Choroid plexus epithelial cell (primary cell): ENCODE data around the gene LRRC40.

Experiments used
- DNase-seq: peaks from one replicate; pipeline ENCODE4 v3.0.0-alpha.2; 2010; ENCODE audit warnings: low read depth
- H3K4me3 ChIP-seq: 2 replicates; pipeline ENCODE4 v1.5.1; 2011; ENCODE audit warnings: low read depth, mild to moderate bottlenecking, control low read depth, low read length, moderate library complexity
- TF ChIP-seq, protein P1 (sequence below): conservative IDR thresholded peaks from 2 replicates; pipeline ENCODE4 v1.5.1; 2011; ENCODE audit warnings: low read depth, mild to moderate bottlenecking, control low read depth, inconsistent platforms, low read length, moderate library complexity

Gene LRRC40

DNA sequence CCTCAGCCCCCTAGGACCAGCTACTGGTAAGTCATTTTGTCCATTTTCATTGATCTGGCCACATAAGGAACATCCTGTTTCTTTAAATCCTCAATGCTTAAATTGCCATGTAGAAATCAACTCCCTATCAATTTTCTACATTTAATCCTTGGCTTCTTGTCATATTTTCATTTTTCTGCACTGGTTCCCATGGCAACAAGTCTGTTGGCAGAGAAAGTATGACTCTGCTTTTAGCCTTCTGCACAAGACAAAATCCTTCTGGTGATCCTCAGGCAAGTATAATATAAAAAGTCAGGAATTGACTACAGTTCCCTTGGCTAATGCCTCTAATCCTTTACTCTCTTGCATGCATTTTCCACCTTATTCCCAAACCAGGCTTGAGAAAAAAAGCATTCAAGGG lies 65.0 kb downstream of the LRRC40 start:
- TF ChIP-seq, protein P1, sequence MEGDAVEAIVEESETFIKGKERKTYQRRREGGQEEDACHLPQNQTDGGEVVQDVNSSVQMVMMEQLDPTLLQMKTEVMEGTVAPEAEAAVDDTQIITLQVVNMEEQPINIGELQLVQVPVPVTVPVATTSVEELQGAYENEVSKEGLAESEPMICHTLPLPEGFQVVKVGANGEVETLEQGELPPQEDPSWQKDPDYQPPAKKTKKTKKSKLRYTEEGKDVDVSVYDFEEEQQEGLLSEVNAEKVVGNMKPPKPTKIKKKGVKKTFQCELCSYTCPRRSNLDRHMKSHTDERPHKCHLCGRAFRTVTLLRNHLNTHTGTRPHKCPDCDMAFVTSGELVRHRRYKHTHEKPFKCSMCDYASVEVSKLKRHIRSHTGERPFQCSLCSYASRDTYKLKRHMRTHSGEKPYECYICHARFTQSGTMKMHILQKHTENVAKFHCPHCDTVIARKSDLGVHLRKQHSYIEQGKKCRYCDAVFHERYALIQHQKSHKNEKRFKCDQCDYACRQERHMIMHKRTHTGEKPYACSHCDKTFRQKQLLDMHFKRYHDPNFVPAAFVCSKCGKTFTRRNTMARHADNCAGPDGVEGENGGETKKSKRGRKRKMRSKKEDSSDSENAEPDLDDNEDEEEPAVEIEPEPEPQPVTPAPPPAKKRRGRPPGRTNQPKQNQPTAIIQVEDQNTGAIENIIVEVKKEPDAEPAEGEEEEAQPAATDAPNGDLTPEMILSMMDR, result no peak
- no peak overlapping the region for H3K4me3 ChIP-seq
- DNase-seq, result peak; percentile 89

DNA sequence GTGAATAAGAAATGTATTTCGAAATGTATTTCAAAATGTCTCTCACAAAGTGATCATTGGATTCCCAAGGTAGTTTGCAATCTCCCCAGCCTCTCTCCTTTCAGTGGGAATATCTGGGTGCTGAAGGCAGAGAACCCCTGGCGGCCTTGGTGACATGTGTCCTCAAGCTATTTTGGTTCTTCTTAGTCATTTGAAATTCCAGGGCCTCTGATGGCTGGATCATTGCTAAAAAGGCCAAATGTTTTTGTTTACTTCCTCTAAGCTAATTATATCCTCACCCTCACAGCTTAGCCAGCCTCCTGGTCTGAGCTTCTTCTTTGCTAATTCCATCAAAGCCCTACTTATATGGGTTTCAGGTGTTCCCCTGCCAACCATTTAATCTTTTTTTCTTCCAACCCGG lies 71.2 kb downstream of the LRRC40 start:
- H3K4me3 ChIP-seq, result no peak overlapping the region
- DNase-seq, result no peak
- TF ChIP-seq, protein P1, result no peak

DNA sequence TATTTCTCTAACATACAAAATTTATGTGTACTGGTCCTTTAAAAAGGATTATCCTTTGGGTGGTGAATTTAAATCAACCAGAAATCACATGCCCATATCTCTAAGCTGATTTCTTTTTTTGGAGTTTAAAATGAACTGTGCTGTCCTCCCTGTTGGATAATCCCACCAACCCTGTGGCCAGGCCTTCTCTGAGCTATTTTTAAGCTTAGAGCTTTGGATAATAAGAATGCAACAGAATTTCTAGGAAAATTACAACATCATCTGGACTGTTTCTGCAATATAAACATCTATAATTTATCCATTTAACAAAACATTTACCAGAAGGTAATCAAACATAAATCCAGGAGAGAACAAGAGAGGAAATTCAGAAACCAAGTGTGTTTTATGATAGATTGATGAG lies 88.3 kb downstream of the LRRC40 start:
- TF ChIP-seq, protein P1, result no peak
- no peak overlapping the region for H3K4me3 ChIP-seq
- DNase-seq, result no peak

DNA sequence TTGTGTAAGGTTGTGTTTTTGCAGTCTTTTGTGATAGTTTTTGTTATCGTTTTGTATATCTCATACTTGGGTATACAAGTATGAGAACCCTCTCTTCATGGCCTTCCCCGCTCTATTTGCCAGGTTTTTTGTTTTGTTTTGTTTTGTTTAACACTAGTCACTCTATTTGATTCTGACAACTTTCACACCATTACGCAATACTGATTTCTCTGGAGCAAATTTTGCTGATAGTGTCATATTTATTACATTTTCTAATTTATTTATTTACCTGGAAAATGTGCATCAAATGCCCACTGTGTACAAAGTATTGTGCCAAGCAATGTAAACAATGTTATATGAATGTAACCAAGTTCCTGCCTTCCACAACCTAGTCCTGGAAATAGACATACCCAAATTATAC lies 90.1 kb downstream of the LRRC40 start:
- no peak overlapping the region for H3K4me3 ChIP-seq
- TF ChIP-seq, protein P1, result no peak
- no peak for DNase-seq

DNA sequence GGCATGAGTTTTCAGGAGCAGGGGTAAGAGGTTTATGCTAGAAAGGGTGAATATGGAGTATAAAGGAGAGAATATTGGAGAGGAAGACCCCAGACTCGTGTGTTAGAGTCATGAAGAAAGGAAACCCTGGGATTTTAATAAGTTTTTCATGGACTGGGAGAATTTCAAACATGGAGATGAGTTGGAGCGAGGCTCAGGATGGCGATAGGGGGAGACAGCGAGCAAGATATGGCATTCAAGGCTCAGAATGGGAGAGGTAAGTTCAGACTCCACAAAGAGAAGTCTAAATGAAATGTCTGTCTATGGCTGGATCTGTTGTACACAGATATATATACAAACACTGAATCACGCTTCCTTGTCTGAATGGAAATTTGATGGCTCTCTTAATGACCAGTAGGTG lies 92.5 kb downstream of the LRRC40 start:
- H3K4me3 ChIP-seq, result no peak overlapping the region
- TF ChIP-seq, protein P1, result peak; percentile 2
- DNase-seq, result no peak

DNA sequence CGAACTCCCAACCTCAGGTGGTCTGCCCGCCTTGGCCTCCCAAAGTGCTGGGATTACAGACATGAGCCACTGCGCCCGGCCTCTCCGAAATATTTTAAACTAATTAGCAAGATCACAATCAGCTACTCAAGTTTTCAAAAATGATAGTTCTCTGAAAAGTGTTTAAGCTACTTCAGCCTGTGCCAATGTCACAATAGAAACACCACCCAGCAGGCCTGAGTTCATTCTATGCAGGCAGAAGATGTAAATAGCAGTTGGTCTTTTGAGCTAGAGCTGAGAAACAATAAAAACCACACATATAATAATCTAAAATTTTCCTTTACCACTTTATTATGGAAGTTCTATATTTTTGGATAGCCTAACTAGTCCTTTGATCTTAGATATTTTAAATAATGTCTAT lies 96.1 kb downstream of the LRRC40 start:
- no peak for DNase-seq
- no peak overlapping the region for H3K4me3 ChIP-seq
- TF ChIP-seq, protein P1, result no peak

DNA sequence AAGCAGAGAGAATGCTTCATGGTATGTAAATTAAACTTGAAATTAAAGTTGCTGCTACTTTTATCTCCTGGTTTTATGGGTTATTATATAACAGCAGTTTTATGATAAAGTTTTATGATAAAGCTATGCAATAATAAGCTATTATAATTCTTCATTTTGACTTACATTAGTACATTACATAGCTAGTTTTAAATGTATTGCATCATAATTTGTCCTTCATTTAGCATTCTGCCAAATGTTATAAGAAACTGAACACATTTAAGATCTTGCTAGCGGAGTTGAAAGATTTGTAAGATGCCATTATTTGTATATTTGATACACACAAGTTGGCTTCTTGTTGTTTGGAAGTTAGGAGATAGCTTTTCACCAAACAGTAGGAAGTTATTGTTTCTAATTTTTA lies 101.6 kb downstream of the LRRC40 start:
- no peak for DNase-seq
- TF ChIP-seq, protein P1, result no peak
- H3K4me3 ChIP-seq, result no peak overlapping the region
